Measurements from ENCODE around the gene KIAA1614. TPM values are rescaled to one million over a fixed set of nuclear protein-coding genes. Genes with fewer than 3 reads are reported as not detected.
"Not testable (repeated sequence)": the region's sequence is repeated elsewhere in the genome, so short reads cannot be mapped to it uniquely, and the experiment has no call there.

The KIAA1614 gene
- total RNA-seq, 1 donor from 2014 or later, result 3.1 TPM

- DNase-seq (ENCODE audit: low spot score), result no peak
These were observed 49.5 kb downstream of the KIAA1614 start for GRCh38 chr1:180962178-180962577.

DNA sequence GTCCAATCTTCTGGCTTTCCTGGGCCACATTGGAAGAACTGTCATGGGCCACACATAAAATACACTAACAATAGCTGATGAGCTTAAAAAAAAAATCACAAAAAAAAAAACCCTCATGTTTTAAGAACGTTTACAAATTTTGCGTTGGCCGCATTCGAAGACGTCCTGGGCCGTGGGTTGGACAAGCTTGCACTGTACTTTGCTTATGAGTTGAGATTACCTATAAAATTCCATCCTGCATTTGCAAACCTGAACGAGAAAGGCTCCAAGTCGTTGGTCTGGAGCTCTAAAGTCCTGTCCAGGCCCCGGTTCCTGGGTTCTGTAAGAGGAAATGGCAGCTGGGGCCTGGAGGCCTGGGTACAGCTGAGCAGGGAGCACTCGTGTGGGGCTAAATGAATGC lies 51.4 kb downstream of the KIAA1614 start:
- DNase-seq (ENCODE audit: low spot score), result no peak

DNA sequence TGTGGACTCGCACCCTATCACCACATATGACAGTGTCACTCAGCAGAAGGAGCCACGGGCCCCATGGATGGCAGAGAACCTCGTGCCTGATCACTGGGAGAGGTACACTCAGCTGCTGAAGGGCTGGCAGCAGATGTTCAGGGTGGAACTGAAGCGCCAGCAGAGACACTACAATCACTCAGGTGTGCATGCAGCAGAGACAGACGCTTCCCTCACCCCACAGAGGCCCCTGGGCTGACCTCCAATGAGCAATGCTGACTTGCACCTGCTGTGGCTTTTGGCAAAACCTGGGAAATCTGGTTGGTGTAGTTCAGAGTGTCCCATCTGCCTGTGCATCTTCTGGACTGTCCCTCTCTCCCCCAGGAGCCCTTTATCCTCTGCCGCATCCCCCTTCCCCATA lies 51.9 kb downstream of the KIAA1614 start:
- no peak for DNase-seq (ENCODE audit: low spot score)

DNA sequence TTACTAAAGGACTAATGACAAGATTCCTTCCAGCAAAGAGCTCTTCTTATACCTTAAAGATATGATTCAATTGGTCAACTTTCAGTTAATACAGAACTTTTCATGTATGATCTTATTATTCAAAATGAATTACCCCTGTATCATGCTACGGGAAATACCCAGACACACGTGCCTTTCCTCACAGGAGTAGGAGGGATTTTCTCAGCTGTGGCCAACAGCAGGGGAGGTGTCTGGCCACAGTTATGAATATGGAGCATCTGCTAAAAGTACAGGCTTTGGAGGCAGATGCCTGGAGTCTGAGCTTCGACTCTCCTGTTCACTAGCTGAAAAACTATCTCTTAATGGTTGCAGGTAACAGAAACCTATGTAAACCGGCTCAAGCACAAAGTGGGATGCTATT lies 53.6 kb downstream of the KIAA1614 start:
- DNase-seq (ENCODE audit: low spot score), result no peak

- DNase-seq (ENCODE audit: low spot score), result no peak
These were observed 54.2 kb downstream of the KIAA1614 start for GRCh38 chr1:180966744-180967536.

DNA sequence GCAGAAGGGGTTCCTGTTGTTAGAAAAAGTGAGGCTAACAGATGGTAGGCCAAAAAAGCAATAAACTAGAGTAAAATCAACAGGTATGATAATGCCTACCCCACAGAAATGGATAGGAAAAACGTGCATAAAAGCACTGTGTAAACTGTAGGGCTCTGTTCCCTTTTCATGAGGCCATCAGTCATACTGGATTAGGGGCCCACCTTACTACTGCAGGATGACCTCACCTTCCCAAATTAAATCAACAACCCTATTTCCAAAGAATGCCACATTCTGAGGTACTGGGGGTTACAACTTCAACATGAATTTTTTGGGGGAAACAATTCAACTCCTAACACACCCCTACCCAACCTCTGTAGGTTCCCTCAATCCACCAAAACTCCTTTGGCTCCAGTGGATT lies 54.9 kb downstream of the KIAA1614 start:
- no peak for DNase-seq (ENCODE audit: low spot score)

- not testable (repeated sequence) for DNase-seq (ENCODE audit: low spot score)
These were observed 56.1 kb downstream of the KIAA1614 start for GRCh38 chr1:180968834-180969233.

DNA sequence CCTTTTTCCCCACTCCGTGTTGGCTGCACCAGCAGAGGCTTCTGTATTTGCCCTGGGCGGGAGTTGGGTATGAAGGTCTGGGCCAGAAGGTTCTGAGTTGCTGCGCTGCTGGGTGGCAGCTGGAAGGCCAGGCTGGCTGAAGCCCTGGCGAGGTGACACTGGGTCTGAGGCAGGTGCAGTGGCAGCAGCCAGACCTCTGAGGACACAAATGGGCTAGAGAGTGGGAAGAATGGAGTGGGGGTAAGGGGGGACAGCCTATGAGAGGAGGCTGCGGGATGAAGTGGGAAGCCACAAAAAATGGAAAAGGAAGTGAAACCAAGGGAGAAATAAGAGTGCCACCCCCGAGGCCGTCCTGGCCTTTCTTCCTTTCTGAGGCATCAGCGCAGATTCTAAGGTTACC lies 56.7 kb downstream of the KIAA1614 start:
- DNase-seq (ENCODE audit: low spot score), result no peak

- no peak for DNase-seq (ENCODE audit: low spot score)
These were observed 57.8 kb downstream of the KIAA1614 start for GRCh38 chr1:180970333-180971079.

DNA sequence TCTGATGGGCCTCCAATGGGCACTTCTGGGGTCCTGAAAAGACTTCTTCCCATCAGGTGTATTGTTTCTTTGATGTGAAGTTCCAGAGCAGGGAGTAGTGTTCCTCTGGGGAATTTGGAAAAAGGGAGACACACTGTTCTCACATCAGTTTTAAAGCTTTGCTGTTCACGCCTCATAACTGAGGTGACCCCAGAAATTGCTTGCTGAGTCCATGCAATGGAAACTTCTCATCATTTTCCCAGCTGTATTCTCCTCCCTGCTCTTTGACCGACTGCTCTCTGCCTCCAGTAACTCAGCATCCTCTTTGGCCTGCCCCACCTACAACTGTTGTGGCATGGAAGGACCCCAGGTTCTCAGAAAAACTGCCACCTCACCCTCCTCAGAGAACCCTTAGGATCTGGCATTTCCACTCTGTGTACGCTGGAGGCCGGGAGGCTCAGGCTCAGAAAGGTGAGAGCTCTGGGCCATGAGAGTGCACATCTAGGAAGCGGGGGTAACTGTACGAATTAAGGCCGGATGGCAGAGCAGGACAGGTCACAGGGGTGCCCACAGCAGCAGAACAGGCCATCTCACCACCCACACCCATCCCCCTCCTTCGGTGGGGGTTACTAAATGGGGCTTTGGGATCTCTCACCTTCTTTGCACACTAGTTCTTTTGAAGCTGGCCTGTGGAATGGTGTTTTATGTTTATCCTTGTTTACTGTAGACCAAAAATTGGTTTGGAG lies 58.7 kb downstream of the KIAA1614 start:
- no peak for DNase-seq (ENCODE audit: low spot score)

DNA sequence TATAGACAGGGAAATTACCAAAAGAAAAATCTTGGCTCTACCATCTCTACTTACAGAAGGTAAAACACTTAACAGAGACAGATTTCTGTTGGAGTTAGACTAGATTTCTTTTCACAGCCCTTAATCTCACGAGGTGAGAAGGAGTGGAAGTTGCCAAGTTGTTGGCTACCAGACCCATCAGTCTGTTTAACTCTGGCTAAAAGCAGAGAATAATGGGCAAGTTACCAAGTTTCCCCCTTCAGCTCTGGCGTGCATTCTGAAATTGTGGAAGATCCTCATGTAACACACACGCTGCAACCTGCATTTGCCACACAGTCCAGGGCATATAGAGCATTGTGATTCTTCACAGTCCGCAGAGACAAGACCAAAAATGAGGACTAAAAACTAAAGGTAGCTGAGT lies 60.7 kb downstream of the KIAA1614 start:
- DNase-seq (ENCODE audit: low spot score), result no peak

DNA sequence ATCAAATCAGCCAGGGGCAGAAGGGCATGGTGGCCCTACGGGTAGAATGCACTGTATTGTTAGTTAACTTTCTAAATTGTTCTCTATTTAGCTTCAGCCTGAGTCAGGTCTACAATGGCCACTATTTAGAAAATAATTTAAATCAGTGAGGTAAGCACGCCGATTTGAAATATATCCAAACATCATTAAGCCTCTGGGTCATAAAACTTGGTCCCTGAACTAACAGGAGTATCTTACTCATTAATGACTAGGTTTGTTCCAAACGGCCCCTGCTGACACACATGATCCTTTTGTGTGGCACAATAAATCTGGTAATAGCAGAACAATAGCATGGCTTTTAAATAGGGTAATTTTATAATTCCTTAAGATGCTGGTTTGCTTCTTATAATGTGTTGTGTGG lies 61.5 kb downstream of the KIAA1614 start:
- DNase-seq (ENCODE audit: low spot score), result no peak

DNA sequence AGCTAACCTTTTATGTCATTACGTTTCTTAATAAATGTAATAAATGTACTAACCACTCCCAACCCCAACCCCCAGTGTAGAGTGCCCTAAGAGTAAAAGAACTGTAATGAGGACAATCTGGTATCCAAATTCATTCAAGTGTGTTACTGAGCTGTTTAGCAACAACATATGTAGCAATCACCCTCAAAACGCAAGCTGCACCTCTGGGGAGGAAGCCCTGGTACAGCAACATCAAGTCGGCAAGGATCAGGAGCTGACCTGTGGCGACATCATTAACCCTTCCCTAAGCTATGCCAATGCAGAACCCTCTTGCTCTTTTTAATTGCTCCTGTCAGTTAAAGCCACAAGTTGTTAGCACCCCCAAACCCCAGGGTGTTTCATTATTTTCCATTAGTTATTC lies 62.9 kb downstream of the KIAA1614 start:
- DNase-seq (ENCODE audit: low spot score), result no peak

- no peak for DNase-seq (ENCODE audit: low spot score)
These were observed 63.5 kb downstream of the KIAA1614 start for GRCh38 chr1:180976191-180976590.

DNA sequence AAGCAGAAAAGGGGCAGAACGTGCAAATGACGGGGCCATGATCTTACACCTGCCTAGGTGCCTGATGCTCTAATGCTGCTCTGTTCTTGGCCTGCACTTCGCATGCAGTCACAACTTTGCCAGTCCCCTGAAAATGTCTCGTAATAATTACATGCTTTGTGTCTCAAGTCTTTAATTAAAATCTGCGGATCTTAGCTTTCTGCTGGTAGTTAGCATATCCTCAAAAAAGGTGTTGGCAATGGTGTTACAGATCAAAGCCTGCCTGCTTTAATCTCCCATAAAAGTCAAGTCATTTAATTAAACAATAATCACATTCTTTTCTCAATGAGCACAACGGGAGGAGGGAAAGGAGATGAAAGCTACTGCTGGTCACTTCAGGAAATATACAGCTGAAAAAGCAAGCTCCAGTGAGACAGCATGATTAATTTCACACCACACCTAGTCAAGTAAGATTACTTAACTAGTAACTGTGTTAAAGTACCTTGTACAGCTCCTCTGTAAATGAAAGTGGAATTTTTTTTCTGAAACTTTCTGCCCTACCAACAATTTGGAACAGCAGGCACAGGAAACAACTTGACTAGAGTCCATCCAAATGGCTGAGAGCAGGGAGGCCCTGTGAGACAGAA lies 64.1 kb downstream of the KIAA1614 start:
- no peak for DNase-seq (ENCODE audit: low spot score)

DNA sequence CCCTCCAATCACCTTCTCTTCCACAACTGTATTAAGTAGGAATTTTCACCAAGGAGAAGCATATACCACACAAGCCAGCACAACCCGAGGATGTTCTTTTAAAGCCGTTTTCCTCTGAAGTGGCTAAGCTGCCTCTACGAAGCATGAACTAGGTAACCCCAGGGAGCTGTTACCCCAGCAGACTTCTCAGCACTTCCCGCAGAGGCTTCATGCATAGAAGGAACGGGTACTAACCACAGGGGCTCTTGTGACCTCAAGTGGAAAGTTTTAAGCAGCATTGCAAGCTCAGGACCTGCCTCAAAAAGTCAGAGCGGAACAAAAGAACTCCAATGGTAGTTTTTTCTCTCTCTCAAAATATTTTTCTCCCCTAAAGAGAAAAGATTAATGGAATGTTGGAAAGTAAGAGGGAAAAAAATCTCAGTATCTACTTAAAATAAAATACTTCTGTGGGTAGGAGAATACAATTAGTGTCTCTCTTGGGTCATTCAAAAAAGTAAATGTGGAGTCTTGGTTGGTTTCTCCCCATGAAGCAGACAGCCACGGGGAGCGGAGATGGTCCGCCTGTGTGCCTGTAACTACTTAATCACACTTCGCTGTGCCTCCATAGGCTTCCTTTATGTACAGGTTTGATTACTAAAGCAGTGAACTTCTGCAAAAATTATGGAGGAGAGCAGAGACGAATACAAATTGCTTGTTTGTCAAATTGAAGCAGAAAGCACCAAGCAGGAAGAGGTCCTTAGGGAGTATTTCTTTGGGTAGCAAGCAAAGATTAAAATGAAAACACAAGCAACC lies 69.1 kb downstream of the KIAA1614 start:
- DNase-seq (ENCODE audit: low spot score), result no peak

DNA sequence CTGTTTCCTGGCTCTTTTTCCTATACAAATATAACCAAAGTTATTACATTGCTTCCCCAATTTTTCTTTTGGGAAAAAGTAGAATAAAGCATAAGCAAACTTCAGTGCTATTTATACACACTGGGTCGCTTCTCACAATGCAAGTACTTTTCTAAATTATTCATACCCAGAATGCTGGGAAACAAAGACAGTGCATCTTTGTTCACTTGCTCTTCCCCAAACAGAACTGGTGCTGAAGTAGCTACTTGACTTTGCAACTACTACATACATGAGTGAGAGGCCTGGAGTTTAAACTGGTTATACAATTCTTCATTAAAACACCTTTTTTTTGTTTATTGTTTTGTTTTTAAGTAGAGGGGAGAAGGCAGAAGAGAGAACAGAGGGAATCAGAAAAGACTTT lies 69.7 kb downstream of the KIAA1614 start:
- no peak for DNase-seq (ENCODE audit: low spot score)

GRCh38 chr1:180988253-180988752 lies 75.6 kb downstream of the KIAA1614 start:
- DNase-seq (ENCODE audit: low spot score), result no peak

- DNase-seq (ENCODE audit: low spot score), result no peak
These were observed 81.6 kb downstream of the KIAA1614 start for GRCh38 chr1:180994262-180994661.

DNA sequence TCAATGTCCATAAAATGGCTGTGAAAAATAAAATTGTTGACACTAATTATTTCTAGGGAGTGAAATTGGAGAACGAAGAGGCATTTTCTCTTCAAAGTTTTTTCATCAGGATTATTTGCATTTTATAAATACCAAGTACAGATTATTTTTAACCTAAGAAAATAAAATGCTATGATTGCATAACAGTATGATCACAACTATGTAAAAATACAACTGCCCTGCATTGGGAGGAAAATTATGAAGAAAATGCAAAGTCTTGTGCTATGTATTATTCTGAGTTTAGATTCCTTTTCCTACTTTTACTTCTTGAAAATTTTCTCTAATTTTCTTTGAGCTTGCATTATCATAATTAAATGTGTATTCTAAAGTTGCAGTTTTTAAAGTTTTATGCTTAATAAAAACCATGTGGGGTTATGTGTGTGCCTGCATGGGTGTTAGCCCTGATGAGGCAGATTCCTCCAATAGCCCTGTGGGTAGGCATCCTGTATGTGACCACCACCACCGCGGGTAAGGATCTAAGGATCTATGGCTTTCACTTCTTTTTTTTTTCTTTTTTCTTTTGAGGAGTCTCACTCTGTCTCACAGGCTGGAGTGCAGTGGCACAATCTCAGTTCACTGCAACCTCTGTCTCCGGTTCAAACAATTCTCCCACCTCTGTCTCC lies 85.3 kb downstream of the KIAA1614 start:
- no peak for DNase-seq (ENCODE audit: low spot score)
